LoVo (cell line): ENCODE results near the gene URI1.

Source experiments
- DNase-seq: peaks from one replicate; pipeline ENCODE4 v3.0.0-alpha.2; 2016; ENCODE audit warnings: low spot score

The URI1 gene

DNA sequence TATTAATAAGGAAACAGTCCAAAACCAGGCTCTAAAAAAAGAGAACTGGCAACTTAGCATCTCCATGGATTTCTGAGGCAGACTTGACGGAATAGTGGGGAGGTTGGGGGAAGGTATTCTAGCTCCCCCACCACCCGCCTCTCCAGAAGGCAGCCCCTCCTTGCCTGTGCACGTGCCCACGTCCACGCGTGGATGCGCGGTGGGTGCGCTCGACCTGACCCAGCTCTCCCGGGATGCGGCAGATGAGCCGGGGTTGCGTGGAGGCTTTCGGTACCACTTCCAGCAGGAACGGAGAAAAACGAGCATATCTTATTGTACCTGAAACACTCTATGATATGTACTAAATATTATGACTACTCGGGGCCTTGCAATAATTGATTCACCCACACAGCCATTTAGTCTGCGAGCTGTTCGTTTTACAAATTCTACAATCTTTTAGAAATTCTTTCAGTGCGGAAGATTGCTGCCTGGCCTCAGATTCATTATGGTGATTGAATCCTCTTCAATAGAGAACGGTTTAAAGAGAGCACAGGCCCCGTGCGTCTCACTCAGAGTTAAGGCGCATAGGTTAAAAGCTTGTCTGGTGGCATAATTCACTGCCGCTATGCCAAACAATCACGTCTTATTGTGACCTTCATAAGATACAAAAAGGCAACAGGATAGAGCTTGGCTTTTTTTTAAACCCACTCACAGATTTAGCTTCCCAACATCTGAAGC, 117.9 kb downstream of the URI1 start:
- DNase-seq, result no peak

DNA sequence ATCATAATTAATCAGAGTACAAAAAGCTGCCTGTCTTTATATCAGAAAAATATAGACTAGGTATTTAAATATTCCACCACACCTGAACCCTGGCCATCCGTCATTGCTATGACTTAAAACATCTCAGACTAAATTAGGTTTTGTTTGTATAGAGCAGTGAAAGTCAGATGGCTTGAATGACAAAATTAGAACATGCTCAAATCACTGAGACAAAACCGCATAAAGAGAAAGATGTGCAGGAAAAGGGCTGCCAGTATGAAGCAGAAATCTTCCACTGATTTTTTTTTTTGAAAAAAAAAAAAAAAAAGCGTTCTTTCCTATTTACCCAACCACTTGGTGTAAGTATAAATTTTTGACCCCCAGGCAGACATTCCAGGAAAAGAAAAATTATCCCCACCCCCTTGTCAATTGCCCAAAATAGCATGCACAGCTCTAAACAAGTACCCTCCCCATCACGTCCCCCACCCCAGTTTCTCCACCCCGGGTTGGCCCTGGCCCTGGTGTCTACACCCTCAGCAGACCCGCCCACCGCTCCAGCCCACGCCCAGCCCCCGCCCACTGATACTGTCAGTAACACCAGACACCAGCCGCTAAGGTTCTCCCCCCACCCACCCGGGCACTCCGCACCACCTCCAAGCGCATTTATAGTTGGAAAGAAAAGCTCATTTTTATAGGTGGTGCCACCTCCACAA, 118.6 kb downstream of the URI1 start:
- DNase-seq, result no peak

DNA sequence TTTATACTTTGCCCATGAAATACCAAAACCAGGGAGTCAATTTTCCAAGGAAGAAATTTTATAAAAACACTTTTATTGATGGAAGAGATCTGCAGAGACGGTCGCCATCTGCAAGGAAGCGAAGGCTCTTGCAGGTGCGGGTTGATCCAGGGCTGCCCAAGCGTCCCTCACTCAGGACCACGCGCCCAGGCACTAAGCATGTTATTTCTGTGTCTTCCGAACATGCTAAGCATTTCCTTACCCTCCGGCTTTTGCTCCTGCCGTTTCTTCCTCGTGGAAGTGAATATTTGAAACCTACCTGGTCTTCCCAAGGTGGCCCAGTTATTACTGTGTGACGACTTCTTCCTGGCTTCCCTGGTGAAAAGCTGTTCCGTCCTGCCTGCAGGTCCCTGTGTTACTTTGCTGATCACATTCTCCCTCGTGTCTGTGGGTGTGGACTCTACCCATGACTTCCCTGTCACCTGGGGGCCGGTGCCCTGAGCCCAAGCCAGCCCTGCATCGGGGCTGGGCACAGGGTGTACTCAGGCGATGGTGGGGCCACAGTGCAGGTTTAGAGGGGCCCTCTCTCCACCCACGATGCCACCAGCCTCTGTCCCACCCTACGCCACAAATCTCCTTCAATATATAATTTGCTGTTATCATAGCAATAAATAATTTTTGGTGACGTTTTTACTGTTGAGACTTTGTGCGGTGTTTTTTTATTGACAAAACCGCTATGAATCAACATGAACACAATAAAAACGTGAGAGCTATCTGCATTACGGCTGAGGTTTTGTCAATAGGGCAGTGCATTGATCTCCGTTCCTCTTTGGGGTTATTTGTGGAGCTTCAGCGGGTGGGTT, 119.4 kb downstream of the URI1 start:
- no peak for DNase-seq

DNA sequence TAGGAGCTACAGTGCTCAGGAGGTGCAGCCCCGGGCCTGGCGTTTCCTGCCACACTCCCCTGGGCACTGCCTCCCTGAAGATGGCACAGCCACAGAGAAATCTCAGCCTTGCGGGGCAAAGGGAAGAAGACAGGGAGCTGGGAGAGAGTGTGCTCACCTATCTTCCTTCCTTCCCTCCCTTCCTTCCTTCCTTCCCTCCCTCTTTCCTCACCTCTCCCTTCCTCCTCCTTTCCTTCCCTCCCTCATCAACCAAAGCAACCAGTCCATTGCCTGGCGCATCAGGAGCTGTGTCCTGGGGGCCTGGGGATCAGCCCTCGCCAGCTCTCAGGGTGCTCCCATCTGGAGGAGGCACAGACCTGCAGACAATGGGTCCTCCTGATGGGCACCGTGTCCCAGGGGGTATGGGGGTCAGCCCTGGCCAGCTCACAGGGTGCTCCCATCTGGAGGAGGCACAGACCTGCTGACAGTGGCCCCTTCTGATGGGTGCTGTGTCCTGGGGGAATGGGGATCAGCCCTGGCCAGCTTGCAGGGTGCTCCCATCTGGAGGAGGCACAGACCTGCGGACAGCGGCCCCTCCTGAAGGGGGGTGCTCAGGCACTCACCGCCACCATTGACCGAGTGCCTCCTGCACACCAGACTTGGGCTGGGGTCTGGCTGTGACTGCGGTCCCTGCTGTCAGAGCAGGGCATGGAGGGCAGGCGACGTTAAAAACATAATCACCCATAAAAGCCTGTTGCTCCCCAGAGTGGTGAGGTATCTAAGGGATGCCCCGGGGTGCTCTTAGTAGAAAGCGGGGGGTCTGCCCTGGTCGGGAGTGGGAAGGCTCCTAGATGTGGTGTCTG, 120.2 kb downstream of the URI1 start:
- no peak for DNase-seq

DNA sequence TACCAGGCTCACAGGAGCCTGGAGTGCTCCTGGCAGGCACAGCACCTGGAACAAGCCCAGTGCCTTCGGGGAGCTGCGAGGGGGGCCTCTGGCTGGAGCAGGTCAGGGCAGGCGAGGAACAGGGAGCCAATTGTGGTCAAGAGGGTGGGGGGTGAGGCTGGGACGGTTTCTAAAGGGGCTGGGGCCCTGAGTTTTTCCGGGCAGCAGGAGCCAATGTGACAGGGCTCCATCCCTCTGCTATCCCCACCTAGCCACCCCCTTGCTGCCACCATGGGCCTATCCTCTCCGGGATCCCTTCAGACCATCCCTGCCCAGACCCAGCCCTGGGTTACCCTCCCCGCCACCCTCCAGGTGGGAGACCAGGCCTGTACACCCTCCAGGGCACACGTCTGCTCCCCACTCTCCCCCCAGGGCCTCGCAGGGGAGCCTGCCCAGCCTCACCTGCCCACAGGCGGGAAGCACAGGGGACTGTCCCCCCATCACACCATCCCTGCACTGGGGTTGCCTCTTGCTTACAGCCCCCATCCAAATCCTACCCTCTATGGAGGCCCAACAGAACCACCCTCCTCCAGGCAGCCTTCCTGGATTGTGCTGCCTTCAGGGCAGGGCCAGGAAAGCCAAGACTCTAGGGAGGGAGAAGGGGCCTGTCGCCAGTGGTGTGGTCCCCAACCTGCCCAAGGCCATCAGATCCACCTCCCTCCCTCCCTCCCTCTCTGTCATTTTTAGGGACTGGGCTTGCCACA, 121.0 kb downstream of the URI1 start:
- DNase-seq, result no peak

DNA sequence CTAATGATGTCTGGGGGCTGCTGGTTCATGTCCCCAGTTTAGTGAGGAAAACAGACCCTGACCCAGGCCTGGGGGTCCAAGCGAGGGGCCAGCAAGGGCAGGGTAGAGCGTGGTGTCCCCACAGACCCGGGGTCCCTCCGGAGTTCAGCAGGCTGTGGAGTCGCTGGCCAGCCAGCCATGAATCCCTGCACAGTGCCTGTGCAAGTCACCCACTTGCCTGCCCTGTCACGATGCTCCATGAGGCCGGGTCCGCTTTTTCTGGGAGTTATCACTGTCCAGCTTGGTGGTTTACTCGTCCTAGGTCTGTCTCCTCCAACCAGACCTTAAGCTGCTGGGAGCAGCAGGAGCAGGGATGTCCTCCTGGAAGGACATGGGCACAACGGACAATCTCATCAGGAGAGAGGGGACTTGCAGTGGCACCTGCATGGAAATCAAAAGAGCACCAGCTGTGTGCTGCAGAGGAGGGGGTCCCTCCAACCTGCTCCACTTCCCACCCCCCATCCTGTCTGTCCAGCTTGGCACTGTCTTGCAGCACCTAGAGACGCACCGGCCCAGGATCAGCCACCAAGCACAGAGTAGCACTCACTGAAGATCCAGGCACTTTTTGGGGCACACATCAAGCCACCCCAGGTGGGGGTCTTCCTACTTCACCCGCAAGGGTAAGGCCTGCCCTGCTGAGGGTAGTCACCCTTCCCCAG, 121.8 kb downstream of the URI1 start:
- DNase-seq, result no peak

DNA sequence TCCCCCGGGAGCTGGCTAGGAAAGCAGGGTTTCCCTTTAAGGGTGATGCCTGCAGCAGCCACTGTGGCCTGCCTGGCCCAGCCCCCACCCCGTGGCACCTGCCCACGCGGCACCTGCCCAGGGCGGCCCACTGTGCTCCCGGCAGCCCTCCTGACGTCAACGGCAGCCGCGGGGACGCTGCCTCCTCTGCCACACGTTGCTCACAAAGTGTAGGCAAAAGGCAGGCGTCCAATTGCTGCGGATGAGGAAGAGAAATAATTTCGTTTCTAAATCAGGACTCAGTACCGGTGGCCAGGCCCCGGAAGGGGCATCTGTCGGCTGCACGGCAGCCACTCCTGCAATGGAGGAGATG, 122.3 kb downstream of the URI1 start:
- no peak for DNase-seq

DNA sequence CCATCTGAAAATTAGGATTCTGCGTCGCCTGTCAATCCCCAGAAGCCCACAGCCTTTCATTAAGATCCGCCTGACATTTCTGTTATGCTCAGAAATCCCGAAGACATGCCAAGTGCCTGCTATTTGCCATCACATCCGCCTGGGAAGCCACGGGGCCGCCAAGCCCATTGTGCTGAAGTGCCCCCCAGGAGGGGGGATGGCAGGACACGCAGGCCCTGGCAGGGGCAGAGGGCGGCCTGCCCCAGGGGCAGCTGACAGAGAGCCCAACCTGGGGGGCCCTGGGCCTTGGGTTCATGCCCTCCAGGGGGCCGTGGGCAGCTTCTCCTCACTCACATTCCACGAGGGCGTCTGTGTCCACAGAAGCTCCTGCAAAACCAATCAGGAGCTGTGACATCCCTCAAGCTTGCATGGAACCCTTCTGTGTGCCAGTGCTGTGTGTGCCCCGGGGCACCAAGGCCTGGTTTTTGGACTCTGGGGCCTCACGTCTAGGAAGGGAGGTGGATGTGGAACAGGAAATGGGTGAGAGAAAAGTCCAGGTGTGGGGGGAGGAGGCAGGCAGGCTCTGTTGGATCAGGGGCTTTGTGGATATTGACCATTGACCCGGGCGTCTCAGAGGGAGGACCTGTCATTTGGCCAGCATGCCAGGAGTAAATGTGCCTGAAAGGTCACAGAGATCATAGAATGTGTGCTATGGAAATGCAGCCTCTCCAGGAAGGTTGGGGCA, 122.9 kb downstream of the URI1 start:
- no peak for DNase-seq

DNA sequence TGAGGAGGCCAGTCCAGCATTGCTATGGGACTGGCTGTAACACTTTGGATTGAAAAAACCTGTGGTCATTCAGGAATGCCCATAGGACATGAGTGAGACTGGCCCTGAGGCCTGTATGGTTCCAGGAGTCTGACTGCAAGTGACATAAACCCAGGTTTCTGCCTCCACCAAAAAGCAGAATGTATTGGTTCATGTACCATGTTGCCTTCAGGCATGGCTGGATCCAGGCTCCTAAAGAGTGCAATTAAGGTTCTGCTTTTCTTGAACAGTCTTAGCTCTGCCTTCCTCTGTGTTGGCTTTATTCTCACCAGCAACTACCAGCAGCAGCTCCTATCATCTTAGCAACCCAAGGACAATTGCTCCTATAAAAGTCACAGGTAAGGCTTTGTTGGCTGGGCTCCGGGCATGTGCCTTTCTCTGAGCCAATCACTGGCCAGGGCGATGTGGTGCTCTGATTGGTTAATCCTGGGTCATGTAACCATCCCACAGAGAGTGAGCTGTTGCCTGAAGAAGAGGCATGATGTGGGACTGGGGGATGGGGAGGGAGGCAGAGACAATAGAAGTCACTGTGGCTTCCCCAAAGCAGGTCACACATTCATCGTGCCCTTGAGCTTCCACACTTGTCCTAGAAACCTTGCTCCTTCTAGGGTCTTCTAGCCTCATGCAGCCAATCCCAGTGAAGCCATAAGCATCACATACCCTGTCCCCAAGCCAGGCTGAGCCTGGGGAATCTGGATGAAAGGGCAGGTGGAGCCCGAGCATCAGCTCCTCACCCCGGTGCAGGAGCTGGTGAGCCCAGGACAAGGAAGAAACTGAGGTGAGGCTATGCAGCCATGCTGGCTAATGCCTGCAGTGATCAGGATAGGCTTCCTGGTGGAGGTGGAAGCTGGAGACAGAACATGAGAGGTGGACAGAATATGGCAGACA, 123.9 kb downstream of the URI1 start:
- DNase-seq, result no peak
